Measurements from ENCODE around the gene PKIG.
"Not testable (repeated sequence)": the region's sequence is repeated elsewhere in the genome, so short reads cannot be mapped to it uniquely, and the experiment has no call there.

Gene PKIG

GRCh38 chr20:44582311-44583025 lies at the start of gene PKIG:
Gene PKIG (plus strand): TSS chr20:44582579. CDS start chr20:44614557, 31,978 bp downstream.
- DNase-seq (ENCODE audit: low spot score) = peak; percentile 9

GRCh38 chr20:44532981-44533331 lies 49.4 kb upstream of the PKIG start:
- peak; percentile 42 for DNase-seq (ENCODE audit: low spot score)

GRCh38 chr20:44533928-44534327 lies 48.5 kb upstream of the PKIG start:
- no peak for DNase-seq (ENCODE audit: low spot score)

GRCh38 chr20:44536175-44536574 lies 46.2 kb upstream of the PKIG start:
- no peak for DNase-seq (ENCODE audit: low spot score)

GRCh38 chr20:44537993-44538392 lies 44.4 kb upstream of the PKIG start:
- no peak for DNase-seq (ENCODE audit: low spot score)

GRCh38 chr20:44540834-44541233 lies 41.5 kb upstream of the PKIG start:
- DNase-seq (ENCODE audit: low spot score) = no peak

GRCh38 chr20:44541992-44542391 lies 40.4 kb upstream of the PKIG start:
- DNase-seq (ENCODE audit: low spot score) = no peak

- DNase-seq (ENCODE audit: low spot score) = no peak
Measured at GRCh38 chr20:44542890-44543289, 39.5 kb upstream of the PKIG start.

GRCh38 chr20:44543358-44543757 lies 39.0 kb upstream of the PKIG start:
- no peak for DNase-seq (ENCODE audit: low spot score)

GRCh38 chr20:44544263-44544662 lies 38.1 kb upstream of the PKIG start:
- no peak for DNase-seq (ENCODE audit: low spot score)

GRCh38 chr20:44547419-44547818 lies 35.0 kb upstream of the PKIG start:
- DNase-seq (ENCODE audit: low spot score) = no peak

GRCh38 chr20:44549123-44549522 lies 33.3 kb upstream of the PKIG start:
- no peak for DNase-seq (ENCODE audit: low spot score)

GRCh38 chr20:44552050-44552449 lies 30.3 kb upstream of the PKIG start:
- no peak for DNase-seq (ENCODE audit: low spot score)

- no peak for DNase-seq (ENCODE audit: low spot score)
Measured at GRCh38 chr20:44552568-44552949, 29.8 kb upstream of the PKIG start.

GRCh38 chr20:44552950-44553908 lies 29.1 kb upstream of the PKIG start:
- peak; percentile 42 for DNase-seq (ENCODE audit: low spot score)

- no peak for DNase-seq (ENCODE audit: low spot score)
Measured at GRCh38 chr20:44559302-44559701, 23.1 kb upstream of the PKIG start.

- no peak for DNase-seq (ENCODE audit: low spot score)
Measured at GRCh38 chr20:44560229-44560628, 22.1 kb upstream of the PKIG start.

- not testable (repeated sequence) for DNase-seq (ENCODE audit: low spot score)
Measured at GRCh38 chr20:44560818-44561217, 21.6 kb upstream of the PKIG start.

GRCh38 chr20:44561876-44562275 lies 20.5 kb upstream of the PKIG start:
- DNase-seq (ENCODE audit: low spot score) = no peak

- DNase-seq (ENCODE audit: low spot score) = no peak
Measured at GRCh38 chr20:44566018-44566417, 16.4 kb upstream of the PKIG start.

- no peak for DNase-seq (ENCODE audit: low spot score)
Measured at GRCh38 chr20:44566811-44567210, 15.6 kb upstream of the PKIG start.

GRCh38 chr20:44570367-44570766 lies 12.0 kb upstream of the PKIG start:
- no peak for DNase-seq (ENCODE audit: low spot score)

GRCh38 chr20:44571362-44571988 lies 10.9 kb upstream of the PKIG start:
- DNase-seq (ENCODE audit: low spot score) = no peak
